ENCODE measurements around the gene MAD1L1. TPM values are rescaled to one million over a fixed set of nuclear protein-coding genes. Genes with fewer than 3 reads are reported as not detected.

Gene MAD1L1
- total and polyA plus RNA-seq, 2 donors (not counting 3 experiments of a cell fraction or from before 2014, with no cell fraction given), result 34.1 to 42.3 TPM

- BruUV-seq (replicated peaks), result no TSS peak
- dilution Hi-C loops (cut with MboI; ENCODE audit: extremely low pct_ligation_motif_present, low sequenced_read_pairs), result no loop called here
These were observed 19.8 kb downstream of the MAD1L1 start for GRCh38 chr7:2212906-2213305.

More at GRCh38 chr7:2212906-2213305, 19.8 kb downstream of the MAD1L1 start:
- no peak for TF ChIP-seq EZH2 (IDR thresholded peaks at IDR 0.05; ENCODE audit: borderline replicate concordance, low read depth, low read length, severe bottlenecking)
- TF ChIP-seq MYC (IDR thresholded peaks at IDR 0.05; ENCODE audit: low read depth, low read length), result no peak
- no peak for TF ChIP-seq POLR2AphosphoS5 (IDR thresholded peaks at IDR 0.05; ENCODE audit: insufficient read depth, low read depth, low read length)
- TF ChIP-seq GATA2 (IDR thresholded peaks at IDR 0.05; ENCODE audit: insufficient read depth, insufficient read length, low read depth, low read length), result no peak
- no peak for TF ChIP-seq FOS (IDR thresholded peaks at IDR 0.05; ENCODE audit: borderline replicate concordance, insufficient read depth, low read length)
- no peak for TF ChIP-seq MAX (IDR thresholded peaks at IDR 0.05; ENCODE audit: insufficient read depth, insufficient read length)
- TF ChIP-seq POLR2A (IDR thresholded peaks at IDR 0.05; ENCODE audit: low read depth, low read length), result no peak
- TF ChIP-seq JUN (IDR thresholded peaks at IDR 0.05; ENCODE audit: borderline replicate concordance, insufficient read depth, insufficient read length, low read depth), result no peak
- TF ChIP-seq CTCF (IDR thresholded peaks at IDR 0.05; ENCODE audit: extremely low read depth in 1 of 2, insufficient read depth in 1 of 2, low read depth in 1 of 2, low read length in 2 of 2), result no peak
- Histone ChIP-seq H3K4me1 (ENCODE audit: control insufficient read depth, extremely low read depth, insufficient read depth, low read length) (no peaks in the 10 kb centered on the region), H3K27me3 (ENCODE audit: control insufficient read depth in 2 of 2, insufficient read depth in 2 of 2, low read length in 2 of 2) (no peaks in the 10 kb centered on the region), H3K4me2 (ENCODE audit: insufficient read depth, low read length) (no peak overlapping the region), H3K9me1 (replicated peaks; ENCODE audit: control insufficient read depth, extremely low read depth, insufficient read depth, low read length) (no peaks in the 10 kb centered on the region), H3K36me3 (ENCODE audit: control insufficient read depth in 2 of 2, extremely low read depth in 1 of 2, insufficient read depth in 2 of 2, low read length in 2 of 2) (peaks cover 7 to 39% of the 10 kb centered on the region in 2 experiments), H4K20me1 (replicated peaks; ENCODE audit: control insufficient read depth, extremely low read depth, insufficient read depth, low read length) (no peaks in the 10 kb centered on the region), H3K27ac (ENCODE audit: insufficient read depth, low read depth, low read length) (no peak overlapping the region), H2AFZ (ENCODE audit: low read depth, low read length) (no peak overlapping the region), H3K9me3 (replicated peaks; ENCODE audit: control insufficient read depth, insufficient read depth, low read length) (no peaks in the 10 kb centered on the region), H3K9ac (replicated peaks; ENCODE audit: extremely low read depth, insufficient read depth, low read length) (no peak overlapping the region), H3K79me2 (ENCODE audit: control insufficient read depth, insufficient read depth, low read length) (no peaks in the 10 kb centered on the region), H3K4me3 (replicated peaks in 1 of 3; ENCODE audit: insufficient read depth in 1 of 3, low read depth in 1 of 3, low read length in 3 of 3) (no peak overlapping the region)
- ChIA-PET CTCF (no interaction called here), POLR2A (no interaction called here)
- DNase-seq (ENCODE audit: low read depth, low spot score) (no peak), FAIRE-seq (no peak)
- intact Hi-C loops (cut with micrococcal nuclease), result no loop called here
